HG03045 (cell line): ENCODE data around the gene WDR48.

ENCODE experiments used
- ATAC-seq: cut with Tn5 transposase; IDR thresholded peaks from one replicate; pipeline ENCODE4 v1.9.1; 2021; ENCODE audit warnings: mild to moderate bottlenecking, moderate library complexity; ENCODE audit not compliant: unreplicated experiment

The WDR48 gene

GRCh38 chr3:39101022-39101689 is 49.3 kb downstream of the WDR48 start:
- ATAC-seq, result peak; percentile 55

- no peak for ATAC-seq
These were observed 50.9 kb downstream of the WDR48 start for GRCh38 chr3:39102504-39103323.

- ATAC-seq, result no peak
These were observed 51.5 kb downstream of the WDR48 start for GRCh38 chr3:39103324-39103693.

GRCh38 chr3:39103791-39104552 is 52.2 kb downstream of the WDR48 start:
- no peak for ATAC-seq

GRCh38 chr3:39104961-39105686 is 53.3 kb downstream of the WDR48 start:
- ATAC-seq, result no peak

GRCh38 chr3:39105687-39106063 is 53.9 kb downstream of the WDR48 start:
- ATAC-seq, result no peak

GRCh38 chr3:39106281-39106811 is 54.5 kb downstream of the WDR48 start:
- no peak for ATAC-seq

- peak; percentile 13 for ATAC-seq
These were observed 55.1 kb downstream of the WDR48 start for GRCh38 chr3:39106851-39107387.

GRCh38 chr3:39107388-39108199 is 55.8 kb downstream of the WDR48 start, which contains the start of the genes GORASP1 and TTC21A:
Gene GORASP1 (minus strand): TSS chr3:39107627. CDS start chr3:39107541, 86 bp downstream.
Gene TTC21A (plus strand): TSS chr3:39107680. CDS start chr3:39107838, 158 bp downstream.
- peak; percentile 70 for ATAC-seq

- ATAC-seq, result peak; percentile 74
These were observed 56.4 kb downstream of the WDR48 start for GRCh38 chr3:39108200-39108710.

GRCh38 chr3:39109086-39109485 is 57.3 kb downstream of the WDR48 start:
- ATAC-seq, result no peak

GRCh38 chr3:39110041-39110639 is 58.3 kb downstream of the WDR48 start:
- no peak for ATAC-seq

GRCh38 chr3:39112113-39112512 is 60.3 kb downstream of the WDR48 start:
- no peak for ATAC-seq

- no peak for ATAC-seq
These were observed 60.7 kb downstream of the WDR48 start for GRCh38 chr3:39112535-39112934.

GRCh38 chr3:39113291-39113690 is 61.5 kb downstream of the WDR48 start:
- ATAC-seq, result no peak

- no peak for ATAC-seq
These were observed 62.6 kb downstream of the WDR48 start for GRCh38 chr3:39114456-39114855.

- ATAC-seq, result no peak
These were observed 64.1 kb downstream of the WDR48 start for GRCh38 chr3:39115870-39116269.

GRCh38 chr3:39118079-39118478 is 66.3 kb downstream of the WDR48 start:
- ATAC-seq, result no peak
